Posterior vena cava (tissue), 2 donors: Measurements from ENCODE around the gene LANCL2. TPM values are rescaled to one million over a fixed set of nuclear protein-coding genes. Genes with fewer than 3 reads are reported as not detected.
"Not testable (repeated sequence)": the region's sequence is repeated elsewhere in the genome, so short reads cannot be mapped to it uniquely, and the experiment has no call there.

Source experiments
- DNase-seq: peaks from one replicate; pipeline ENCODE4 v3.0.0-alpha.2; 2020; ENCODE audit warnings: low spot score
- intact Hi-C, 2 donors: fragments of 100-400 bp; cut with DNase I; formaldehyde crosslinking; loops; one replicate each; pipeline versions ENCODE4 v1.14.1 to v1.14.2; 2022 to 2023
- total RNA-seq, 2 donors: library from RNA; stranded (reverse); fragmentation: NEBNext Ultra II Directional; extraction: Animal tissue kit (Norgen Biotek cat#: 25700); gene quantifications; one replicate each; pipeline ENCODE4 v1.2.1, GENCODE V29; 2021
- donor health status: DM: yes; HTN: yes; CAD: no.
- donor health status: DM: yes; HTN: yes; CAD: no.

LANCL2 gene
- total RNA-seq, 2 donors from 2014 or later: 6.5 to 9.8 TPM

- DNase-seq: no peak
- intact Hi-C loops: no loop called here
These were observed 13.9 kb upstream of the LANCL2 start for GRCh38 chr7:55351263-55351662.

GRCh38 chr7:55352947-55353273 lies 12.2 kb upstream of the LANCL2 start:
- intact Hi-C loops, DNase-seq: not testable (repeated sequence)

- no peak for DNase-seq
- intact Hi-C loops: no loop called here
These were observed 4.7 kb upstream of the LANCL2 start for GRCh38 chr7:55360486-55360885.

- intact Hi-C loops: no loop called here
These were observed 3.6 kb upstream of the LANCL2 start for GRCh38 chr7:55361560-55361959.

DNA sequence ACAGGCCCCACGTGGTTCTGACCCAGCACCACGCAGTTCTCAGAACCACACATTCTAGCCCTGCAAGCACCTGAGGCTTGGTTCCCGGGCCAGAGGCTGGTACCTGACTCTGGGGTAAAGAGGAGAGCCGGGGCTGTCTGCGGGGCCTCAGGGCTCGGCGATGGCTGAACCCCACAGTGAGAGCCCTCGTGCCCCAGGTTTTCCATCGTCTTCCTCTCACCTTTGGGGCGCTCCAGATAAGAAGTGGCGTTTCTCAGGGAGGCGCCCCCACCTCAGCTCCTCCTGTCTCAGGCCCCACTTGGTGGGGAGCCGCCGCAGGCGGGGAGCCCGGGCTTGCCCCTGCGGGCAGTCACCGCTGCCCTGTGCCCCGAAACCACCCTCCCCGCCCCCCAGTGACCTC lies 2.2 kb upstream of the LANCL2 start:
- no peak for DNase-seq
- intact Hi-C loops: no loop called here

More at GRCh38 chr7:55361560-55361959, 3.6 kb upstream of the LANCL2 start:
- DNase-seq: no peak

- DNase-seq: no peak
- intact Hi-C loops: no loop called here
These were observed 1.6 kb upstream of the LANCL2 start for GRCh38 chr7:55363386-55364170.

DNA sequence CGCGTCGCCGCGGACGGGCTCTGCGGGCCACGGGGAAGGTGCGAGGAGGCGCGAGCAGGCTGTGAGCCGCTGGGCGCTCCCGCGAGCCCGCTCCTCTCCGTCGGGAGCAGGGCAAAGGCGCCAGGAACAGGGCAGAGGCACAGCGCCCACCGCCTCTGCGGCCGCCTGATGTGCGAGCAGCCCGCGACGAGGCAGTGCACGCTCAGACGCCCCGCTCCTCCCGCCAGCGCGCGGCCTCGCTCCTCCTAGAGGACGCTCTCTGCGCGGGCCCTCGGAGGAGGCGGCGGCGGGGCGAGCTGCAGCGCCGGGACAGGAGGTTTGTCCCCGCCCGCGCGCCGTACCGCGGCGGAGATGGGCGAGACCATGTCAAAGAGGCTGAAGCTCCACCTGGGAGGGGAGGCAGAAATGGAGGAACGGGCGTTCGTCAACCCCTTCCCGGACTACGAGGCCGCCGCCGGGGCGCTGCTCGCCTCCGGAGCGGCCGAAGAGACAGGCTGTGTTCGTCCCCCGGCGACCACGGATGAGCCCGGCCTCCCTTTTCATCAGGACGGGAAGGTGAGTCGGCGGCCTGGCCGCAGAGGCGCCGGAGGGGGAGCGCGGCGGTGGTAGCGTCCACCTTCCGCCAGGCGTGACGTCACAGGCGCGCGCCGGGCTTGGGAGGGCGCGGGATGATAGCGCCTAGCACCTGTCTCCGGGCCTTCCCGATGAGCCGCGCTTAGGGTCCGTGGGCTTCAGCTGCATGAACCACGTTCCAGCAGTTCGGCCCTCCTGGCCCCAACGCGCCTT lies 731 bp downstream of the LANCL2 start:
- peak; percentile 98 for DNase-seq
- intact Hi-C loops: no loop called here

DNA sequence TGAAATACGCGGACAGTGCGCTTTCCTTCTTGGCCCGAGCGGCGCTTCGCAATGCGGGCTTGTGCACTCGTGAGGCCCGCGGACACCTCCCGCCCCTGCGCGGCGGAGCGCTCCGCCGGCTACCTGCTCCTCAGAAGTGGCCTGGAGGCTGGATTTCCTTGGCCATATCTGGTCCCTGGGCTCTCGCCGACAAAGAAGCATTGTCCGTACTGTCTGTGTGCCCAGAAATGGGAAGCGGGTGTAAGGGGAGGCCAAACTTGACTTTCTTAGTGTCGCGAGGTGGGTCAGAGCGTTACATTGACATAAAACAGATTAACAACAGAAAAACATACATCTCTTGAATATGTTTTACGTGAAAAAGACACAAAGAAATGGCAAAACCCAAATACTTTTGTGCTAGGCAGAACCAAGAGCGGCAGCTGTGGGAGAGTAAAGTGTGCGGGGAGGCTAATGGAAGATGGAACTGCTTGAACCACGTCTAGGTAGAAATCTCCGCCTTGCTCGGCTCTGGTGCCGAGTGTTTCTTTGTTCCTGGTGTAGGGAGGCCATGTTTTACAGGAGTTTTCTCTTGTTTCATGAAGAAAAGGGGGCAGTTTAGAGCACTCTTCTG lies 1.4 kb downstream of the LANCL2 start:
- intact Hi-C loops: no loop called here
- no peak for DNase-seq

DNA sequence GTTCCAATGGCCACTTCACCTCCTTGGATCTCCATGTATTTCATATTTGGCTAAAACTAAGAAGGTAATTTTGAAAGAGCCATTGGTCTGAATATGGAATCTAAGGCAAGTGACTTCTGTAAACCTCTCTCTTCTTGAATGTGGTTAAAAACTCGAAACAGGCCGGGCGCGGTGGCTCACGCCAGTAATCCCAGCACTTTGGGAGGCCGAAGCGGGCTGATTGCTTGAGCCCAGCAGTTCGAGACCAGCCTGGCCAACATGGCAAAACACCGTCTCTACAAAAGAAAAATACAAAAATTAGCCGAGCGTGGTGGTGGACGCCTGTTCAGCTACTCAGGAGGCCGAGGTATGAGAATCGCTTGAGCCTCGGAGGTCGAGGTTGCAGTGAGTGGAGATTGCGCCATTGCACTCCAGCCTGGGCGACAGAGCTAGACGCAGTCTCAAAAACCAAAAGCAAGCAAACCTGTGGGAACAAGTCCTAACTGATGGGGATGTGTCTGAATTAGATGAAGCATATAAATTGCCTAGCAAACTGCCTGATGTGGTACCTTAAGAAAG lies 2.2 kb downstream of the LANCL2 start:
- intact Hi-C loops: no loop called here
- DNase-seq: no peak

DNA sequence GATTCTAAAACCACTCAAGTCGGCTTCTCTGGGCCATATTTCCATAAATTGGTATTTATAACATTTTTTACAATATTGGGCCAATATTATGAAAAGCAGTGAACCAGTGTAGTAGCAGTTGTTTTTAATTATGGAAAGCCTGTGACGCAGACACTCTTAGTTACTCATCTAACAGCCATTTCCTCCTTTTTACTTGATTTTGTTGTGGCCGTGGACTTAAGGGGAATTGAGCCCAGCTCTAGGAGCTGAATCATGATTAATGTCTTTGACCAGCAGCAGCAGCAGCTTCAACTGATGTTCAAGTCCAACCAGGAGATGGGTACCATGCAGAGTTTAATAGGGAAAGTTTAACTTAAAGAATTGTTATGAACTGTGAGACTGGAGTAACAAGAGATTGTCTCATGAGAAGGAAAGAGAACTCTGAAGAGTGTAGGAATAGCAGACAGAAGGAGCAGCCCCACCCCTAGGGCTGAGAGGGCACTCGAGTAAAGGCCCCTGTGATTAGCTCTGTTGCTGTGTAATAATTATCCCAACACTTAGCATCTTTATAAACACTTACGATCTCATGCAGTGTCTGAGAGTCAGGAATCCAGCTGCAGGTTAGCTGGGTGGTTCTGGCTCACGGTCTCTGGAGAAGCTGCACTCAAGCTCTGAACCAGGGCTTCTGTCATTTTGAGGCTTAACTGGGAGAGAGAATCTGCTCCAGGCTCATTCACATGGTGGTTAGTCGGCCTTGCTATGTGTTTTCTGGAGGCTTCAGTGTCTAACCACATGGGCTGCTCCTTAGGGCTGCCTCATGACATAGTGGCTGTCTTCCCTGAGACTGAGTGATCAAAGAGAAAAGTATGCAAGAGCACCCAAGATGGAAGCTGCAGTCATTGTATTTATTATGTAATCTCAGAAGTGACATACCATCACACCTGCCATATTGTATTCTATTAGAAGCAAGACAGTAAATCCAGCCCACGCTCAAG lies 4.6 kb downstream of the LANCL2 start:
- intact Hi-C loops: no loop called here
- no peak for DNase-seq

- DNase-seq: no peak
- intact Hi-C loops: no loop called here
These were observed 9.1 kb downstream of the LANCL2 start for GRCh38 chr7:55374213-55374612.

DNA sequence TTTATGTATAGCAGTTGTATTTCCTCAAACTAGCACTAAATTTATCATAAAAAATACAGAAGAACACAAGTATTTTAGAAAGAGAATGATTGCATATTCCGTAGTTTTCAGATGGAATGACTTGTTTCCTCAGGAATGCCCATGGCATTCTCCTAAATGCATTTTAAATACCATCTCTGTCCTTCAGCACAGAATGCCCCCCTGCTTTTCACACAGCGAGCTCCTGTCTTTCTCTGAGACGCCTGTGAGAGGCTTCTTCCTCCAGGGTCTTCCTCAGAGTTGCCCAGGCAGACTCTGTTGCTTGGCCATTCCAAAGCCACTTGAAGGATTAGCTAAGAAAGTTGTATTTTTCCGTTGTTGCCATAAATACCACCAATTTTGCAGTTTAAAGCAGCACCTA lies 10.1 kb downstream of the LANCL2 start:
- DNase-seq: no peak
- intact Hi-C loops: no loop called here

- intact Hi-C loops: no loop called here
These were observed 12.2 kb downstream of the LANCL2 start for GRCh38 chr7:55377162-55377817.

DNA sequence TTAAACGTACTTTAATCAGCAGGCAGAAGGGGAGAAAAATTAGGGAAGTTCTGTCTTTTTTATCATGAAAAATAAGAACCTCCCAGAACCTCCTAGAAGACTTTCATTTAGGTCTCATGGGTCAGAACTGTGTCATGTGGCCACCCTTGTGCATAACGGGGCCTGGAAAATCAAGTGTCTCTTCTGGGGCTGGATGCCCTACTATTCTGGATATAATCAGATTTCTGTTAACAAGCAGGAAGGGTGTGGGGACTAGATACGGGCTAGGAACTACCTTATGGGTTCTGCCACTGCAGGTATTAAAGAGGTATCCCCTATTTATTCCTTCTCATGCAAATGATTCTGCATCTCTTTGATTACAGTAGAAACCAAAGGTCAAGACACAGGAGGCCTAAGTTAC lies 14.1 kb downstream of the LANCL2 start:
- intact Hi-C loops: no loop called here
- no peak for DNase-seq

More at GRCh38 chr7:55377162-55377817, 12.2 kb downstream of the LANCL2 start:
- DNase-seq: no peak

DNA sequence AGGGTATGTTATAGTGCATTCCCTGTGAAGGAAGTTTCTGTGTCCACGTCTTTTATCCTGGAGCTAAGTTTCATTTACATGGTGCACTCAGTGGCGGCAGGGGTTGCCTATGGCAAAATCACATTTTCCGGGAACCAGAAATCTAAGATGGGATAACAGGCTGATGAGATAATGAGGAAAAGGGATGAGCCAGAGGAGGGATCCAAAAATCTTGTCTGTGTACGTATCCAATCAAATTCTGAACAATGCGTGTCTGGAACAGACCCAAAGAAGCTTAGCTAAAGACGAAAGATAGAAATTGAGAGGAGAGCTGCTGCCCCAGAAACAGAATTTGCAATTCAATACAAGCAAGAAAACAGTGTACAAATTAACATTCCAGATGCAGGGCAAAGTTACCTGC lies 16.1 kb downstream of the LANCL2 start:
- DNase-seq: no peak
- intact Hi-C loops: no loop called here

DNA sequence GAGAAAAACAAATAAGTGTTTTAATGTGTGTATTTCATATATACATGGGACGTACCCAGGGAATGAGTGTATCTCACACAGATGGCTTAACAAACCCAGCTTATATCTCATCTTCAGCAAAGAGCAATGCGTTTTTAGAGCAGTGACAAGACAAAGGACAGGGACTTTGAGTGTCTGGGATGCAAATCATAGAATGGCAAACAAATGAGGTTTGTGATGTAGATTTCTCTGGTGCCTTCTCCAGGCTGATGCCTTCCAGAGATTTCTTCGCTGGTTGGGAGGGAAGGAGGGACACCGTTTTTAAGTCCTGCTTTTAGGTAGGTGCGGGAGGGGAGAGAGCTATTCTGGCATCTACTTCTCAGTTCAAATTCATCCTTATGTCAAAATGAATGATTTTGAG lies 16.6 kb downstream of the LANCL2 start:
- no peak for DNase-seq

GRCh38 chr7:55382251-55382650 lies 17.1 kb downstream of the LANCL2 start:
- intact Hi-C loops: no loop called here

More for the DNA sequence above, 16.6 kb downstream of the LANCL2 start:
- intact Hi-C loops: no loop called here

DNA sequence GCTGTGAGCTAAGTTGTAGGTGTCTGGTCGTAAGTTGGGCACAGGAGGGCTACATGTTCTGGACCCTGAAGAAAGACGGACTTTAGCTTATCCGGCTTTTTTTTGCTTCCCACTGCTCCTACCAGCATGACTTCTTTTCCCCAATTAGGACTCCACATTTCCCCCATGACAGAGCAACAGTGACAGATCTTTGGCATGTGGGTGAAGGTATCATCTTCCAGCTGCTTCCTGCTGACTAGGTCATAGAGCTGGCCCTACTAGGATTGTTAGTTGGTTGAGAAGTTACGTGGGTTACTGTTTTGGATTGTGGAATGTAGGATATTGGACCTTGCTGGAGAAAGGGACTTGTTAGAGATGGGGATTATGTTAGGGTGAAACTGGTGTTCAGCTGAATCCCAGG lies 21.4 kb downstream of the LANCL2 start:
- intact Hi-C loops: no loop called here
- no peak for DNase-seq

More at GRCh38 chr7:55382251-55382650, 17.1 kb downstream of the LANCL2 start:
- DNase-seq: no peak
